Upper lobe of left lung (tissue), 4 donors: ENCODE measurements around the gene SHQ1.

ENCODE experiments used
- CTCF ChIP-seq, 6 experiments: fragments of 450-650 bp in 4 of 6; fragments of 200-600 bp in 2 of 6; sonication (generic) in 2 of 6; IDR thresholded peaks; one replicate each; pipeline ENCODE4 v1.5.1; 2016 to 2019; ENCODE audit warnings: antibody characterized with exemption in 6 of 6
- POLR2A ChIP-seq, 4 donors: fragments of 450-650 bp; IDR thresholded peaks; one replicate each; pipeline ENCODE4 v1.5.1; 2016 to 2017; ENCODE audit warnings: antibody characterized with exemption in 4 of 4, mild to moderate bottlenecking in 2 of 4

- no peak for TF ChIP-seq POLR2A (IDR thresholded peaks at IDR 0.05)
- TF ChIP-seq CTCF (IDR thresholded peaks at IDR 0.05): no peak
Measured at GRCh38 chr3:72816862-72817355, 31.3 kb downstream of the SHQ1 start.
